Measurements from ENCODE around the gene BCAM. TPM values are rescaled to one million over a fixed set of nuclear protein-coding genes. Genes with fewer than 3 reads are reported as not detected.

BCAM gene
- polyA plus RNA-seq, 2 of the 4 experiments (the other 2 are of a cell fraction), result 18.4 to 88.1 TPM

GRCh38 chr19:44782729-44783128 lies 26.2 kb upstream of the BCAM start:
- CTCF ChIA-PET, result interaction anchor here (1.2 to 48.5 kb wide), 15 partner anchors 9 to 212 kb away, joined by 3 to 1899 read pairs (median 20); partner anchors contain the start of genes BCAM and NECTIN2
- no peak overlapping the region for H3K4me3 ChIP-seq
- H3K27ac ChIP-seq, result peak overlapping the region in 1 of 2 experiments; percentile 42; a peak in 3 of 6 replicates
- FAIRE-seq, result no peak
- H3K9me3 ChIP-seq, result no peaks in the 10 kb centered on the region
- H3K4me2 ChIP-seq, result no peak overlapping the region
- H3K4me1 ChIP-seq, result 0 out of 3 replicates have a peak, but pooled peaks cover 3% of the 10 kb centered on the region
- POLR2A ChIA-PET, result interaction anchor here (0.5 kb wide), 1 partner anchor 21 kb away, joined by 3 read pairs; no protein-coding TSS in a partner anchor
- WGBS (ENCODE audit: missing lambda C conversion rate), result 93% methylated on average over 5 of the region's 5 CpGs
- TF ChIP-seq HES2 (IDR thresholded peaks at IDR 0.05), result no peak
- TF ChIP-seq RAD21 (conservative IDR thresholded peaks at IDR 0.05 in 1 of 2, IDR thresholded peaks at IDR 0.05 in 1 of 2), result peak in 1 of 2 experiments; percentile 35; a peak in 2 of 5 replicates
- no peak for TF ChIP-seq E2F6 (IDR thresholded peaks at IDR 0.05; ENCODE audit: borderline replicate concordance, low read depth)
- TF ChIP-seq EHF (CRISPR knock-in tag; IDR thresholded peaks at IDR 0.05), result no peak
- no peak for TF ChIP-seq HOXB13 (CRISPR knock-in tag; IDR thresholded peaks at IDR 0.05; ENCODE audit: low read depth)
- ATAC-seq, result peak; percentile 36 to 46; a peak in 5 of 6 replicates
- DNase-seq (ENCODE audit: low read depth in 1 of 2, low spot score in 1 of 2), result peak in 1 of 2 experiments; percentile 56

- Histone ChIP-seq H3K4me3 (no peak overlapping the region), H3K9me3 (no peaks in the 10 kb centered on the region), H3K4me1 (0 out of 3 replicates have a peak, but pooled peaks cover 3% of the 10 kb centered on the region), H3K27ac (no peak overlapping the region; a peak in 1 of 6 replicates), H3K4me2 (no peak overlapping the region)
- ATAC-seq, result no peak
- POLR2A ChIA-PET, result interaction anchor here (1.6 kb wide), 1 partner anchor 59 kb away, joined by 4 read pairs; no protein-coding TSS in a partner anchor
- CTCF ChIA-PET, result interaction anchor here (0.6 to 48.5 kb wide), 54 partner anchors 10 to 439 kb away, joined by 3 to 1899 read pairs (median 6); partner anchors contain the start of genes BCAM and NECTIN2
- DNase-seq (ENCODE audit: low read depth in 1 of 2, low spot score in 1 of 2), result no peak
- TF ChIP-seq CEBPB (IDR thresholded peaks at IDR 0.05) (no peak), POLR2A (IDR thresholded peaks at IDR 0.05; ENCODE audit: low read length) (no peak), MAZ (IDR thresholded peaks at IDR 0.05; ENCODE audit: borderline replicate concordance, low read depth, low read length) (no peak), ELK1 (IDR thresholded peaks at IDR 0.05; ENCODE audit: low read depth, low read length) (no peak), TP53 (CRISPR knock-in tag; IDR thresholded peaks at IDR 0.05) (no peak), RCOR1 (IDR thresholded peaks at IDR 0.05; ENCODE audit: low read depth, low read length) (no peak), RARB (CRISPR knock-in tag; IDR thresholded peaks at IDR 0.05) (no peak), FOXS1 (CRISPR knock-in tag; IDR thresholded peaks at IDR 0.05) (no peak), RAD21 (conservative IDR thresholded peaks at IDR 0.05 in 1 of 2, IDR thresholded peaks at IDR 0.05 in 1 of 2) (no peak), SMC3 (IDR thresholded peaks at IDR 0.05) (no peak), PBX3 (IDR thresholded peaks at IDR 0.05) (no peak), CHD2 (IDR thresholded peaks at IDR 0.05; ENCODE audit: low read length, partially characterized antibody) (no peak), FOSB (CRISPR knock-in tag; IDR thresholded peaks at IDR 0.05) (no peak), JUNB (IDR thresholded peaks at IDR 0.05) (no peak), HEYL (CRISPR knock-in tag; IDR thresholded peaks at IDR 0.05) (no peak), HOXB13 (CRISPR knock-in tag; IDR thresholded peaks at IDR 0.05; ENCODE audit: low read depth) (no peak)
- TF ChIP-seq, protein P1, sequence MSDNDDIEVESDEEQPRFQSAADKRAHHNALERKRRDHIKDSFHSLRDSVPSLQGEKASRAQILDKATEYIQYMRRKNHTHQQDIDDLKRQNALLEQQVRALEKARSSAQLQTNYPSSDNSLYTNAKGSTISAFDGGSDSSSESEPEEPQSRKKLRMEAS (IDR thresholded peaks at IDR 0.05), result no peak
- WGBS (ENCODE audit: missing lambda C conversion rate), result 86% methylated on average over 4 of the region's 4 CpGs
- no peak for FAIRE-seq
These were observed 25.4 kb upstream of the BCAM start for GRCh38 chr19:44783545-44783944.

- Histone ChIP-seq H3K4me1 (0 out of 3 replicates have a peak, but pooled peaks cover 3% of the 10 kb centered on the region), H3K4me3 (no peak overlapping the region), H3K9me3 (no peaks in the 10 kb centered on the region), H3K27ac (peak overlapping the region in 1 of 2 experiments; percentile 78; a peak in 1 of 6 replicates), H3K4me2 (no peak overlapping the region)
- 63% methylated on average over 3 of the region's 3 CpGs for WGBS (ENCODE audit: missing lambda C conversion rate)
- no peak for DNase-seq (ENCODE audit: low read depth in 1 of 2, low spot score in 1 of 2)
- no peak for FAIRE-seq
- POLR2A ChIA-PET, result no interaction called here
- CTCF ChIA-PET, result interaction anchor here (0.7 to 48.5 kb wide), 27 partner anchors 11 to 214 kb away, joined by 3 to 1899 read pairs (median 11); partner anchors contain the start of genes BCAM and NECTIN2
- ATAC-seq, result no peak
- TF ChIP-seq KDM5A (IDR thresholded peaks at IDR 0.05), result no peak
- TF ChIP-seq NFE2L2 (conservative IDR thresholded peaks at IDR 0.05; ENCODE audit: low read length), result no peak
- no peak for TF ChIP-seq TP53 (CRISPR knock-in tag; IDR thresholded peaks at IDR 0.05)
- no peak for TF ChIP-seq JUN (IDR thresholded peaks at IDR 0.05)
- TF ChIP-seq, protein P2, sequence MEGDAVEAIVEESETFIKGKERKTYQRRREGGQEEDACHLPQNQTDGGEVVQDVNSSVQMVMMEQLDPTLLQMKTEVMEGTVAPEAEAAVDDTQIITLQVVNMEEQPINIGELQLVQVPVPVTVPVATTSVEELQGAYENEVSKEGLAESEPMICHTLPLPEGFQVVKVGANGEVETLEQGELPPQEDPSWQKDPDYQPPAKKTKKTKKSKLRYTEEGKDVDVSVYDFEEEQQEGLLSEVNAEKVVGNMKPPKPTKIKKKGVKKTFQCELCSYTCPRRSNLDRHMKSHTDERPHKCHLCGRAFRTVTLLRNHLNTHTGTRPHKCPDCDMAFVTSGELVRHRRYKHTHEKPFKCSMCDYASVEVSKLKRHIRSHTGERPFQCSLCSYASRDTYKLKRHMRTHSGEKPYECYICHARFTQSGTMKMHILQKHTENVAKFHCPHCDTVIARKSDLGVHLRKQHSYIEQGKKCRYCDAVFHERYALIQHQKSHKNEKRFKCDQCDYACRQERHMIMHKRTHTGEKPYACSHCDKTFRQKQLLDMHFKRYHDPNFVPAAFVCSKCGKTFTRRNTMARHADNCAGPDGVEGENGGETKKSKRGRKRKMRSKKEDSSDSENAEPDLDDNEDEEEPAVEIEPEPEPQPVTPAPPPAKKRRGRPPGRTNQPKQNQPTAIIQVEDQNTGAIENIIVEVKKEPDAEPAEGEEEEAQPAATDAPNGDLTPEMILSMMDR (IDR thresholded peaks at IDR 0.05), result no peak
- TF ChIP-seq HOXB5 (CRISPR knock-in tag; IDR thresholded peaks at IDR 0.05), result no peak
- TF ChIP-seq ZC3H11A (IDR thresholded peaks at IDR 0.05), result no peak
- no peak for TF ChIP-seq NR3C1 (IDR thresholded peaks at IDR 0.05)
- TF ChIP-seq, protein P1 (IDR thresholded peaks at IDR 0.05), result no peak
- TF ChIP-seq CBX2 (IDR thresholded peaks at IDR 0.05; ENCODE audit: borderline replicate concordance, low read depth), result no peak
- no peak for TF ChIP-seq KDM1A (IDR thresholded peaks at IDR 0.05; ENCODE audit: low read depth)
These were observed 23.6 kb upstream of the BCAM start for GRCh38 chr19:44785271-44785670.
